Astrocyte of the cerebellum (primary cell): ENCODE measurements around the gene TWNK.

Experiments
- DNase-seq: peaks from one replicate; pipeline ENCODE4 v3.0.0-alpha.2; 2011; ENCODE audit warnings: low read depth
- H3K4me3 ChIP-seq: 2 replicates; pipeline ENCODE4 v1.5.1; 2011; ENCODE audit warnings: mild to moderate bottlenecking, low read depth, low read length, moderate library complexity
- CTCF ChIP-seq: IDR thresholded peaks from 2 replicates; pipeline ENCODE4 v1.5.1; 2012; ENCODE audit warnings: low read length, low read depth, moderate library complexity, mild to moderate bottlenecking; ENCODE audit errors: missing control alignments
- in situ Hi-C: cut with HindIII; loops from 2 replicates; pipeline ENCODE4 v1.10.0; 2017; ENCODE audit warnings: low sequenced_read_pairs

The TWNK gene

GRCh38 chr10:100984672-100985177 lies 2.6 kb upstream of the TWNK start:
- in situ Hi-C loops, result no loop called here
- TF ChIP-seq CTCF, result no peak
- no peak overlapping the region for H3K4me3 ChIP-seq
- no peak for DNase-seq

DNA sequence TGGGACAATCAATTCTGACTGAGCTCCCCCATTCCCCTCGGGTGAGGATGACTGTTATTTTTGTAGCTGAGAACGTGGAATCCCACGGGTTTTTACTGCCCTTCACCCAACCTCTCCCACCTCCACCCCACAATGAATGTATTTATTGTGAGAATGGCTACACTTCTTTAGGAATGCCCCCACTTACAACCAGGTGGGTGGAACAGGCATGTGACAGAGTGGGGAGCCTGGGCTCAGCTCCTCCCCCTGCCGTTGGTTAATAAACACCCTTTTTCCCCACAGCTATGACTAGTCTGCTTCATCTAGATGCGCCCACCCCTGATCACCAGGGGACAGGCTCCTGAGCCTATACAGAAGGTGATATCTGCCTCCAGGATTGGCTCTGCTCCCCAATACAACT lies 2.0 kb upstream of the TWNK start:
- DNase-seq, result no peak
- in situ Hi-C loops, result no loop called here
- no peak overlapping the region for H3K4me3 ChIP-seq
- TF ChIP-seq CTCF, result no peak

- TF ChIP-seq CTCF, result no peak
- in situ Hi-C loops, result no loop called here
- H3K4me3 ChIP-seq, result peak overlapping the region; percentile 98
- DNase-seq, result no peak
These were observed 756 bp upstream of the TWNK start for GRCh38 chr10:100986623-100986951.

GRCh38 chr10:100987685-100988049 lies 324 bp downstream of the TWNK start:
- H3K4me3 ChIP-seq, result peak overlapping the region; percentile 98
- DNase-seq, result no peak
- in situ Hi-C loops, result no loop called here
- TF ChIP-seq CTCF, result no peak

DNA sequence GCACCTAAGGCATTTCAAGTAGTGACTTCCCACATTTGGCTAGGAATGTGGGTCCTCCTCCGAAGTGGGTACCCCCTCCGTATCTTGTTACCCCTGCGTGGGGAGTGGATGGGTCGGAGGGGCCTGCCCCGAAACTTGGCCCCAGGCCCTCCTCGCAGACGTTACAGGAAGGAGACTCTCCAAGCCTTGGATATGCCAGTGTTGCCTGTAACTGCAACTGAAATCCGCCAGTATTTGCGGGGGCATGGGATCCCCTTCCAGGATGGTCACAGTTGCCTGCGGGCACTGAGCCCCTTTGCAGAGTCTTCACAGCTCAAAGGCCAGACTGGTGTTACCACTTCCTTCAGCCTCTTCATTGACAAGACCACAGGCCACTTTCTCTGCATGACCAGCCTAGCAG lies 823 bp downstream of the TWNK start:
- TF ChIP-seq CTCF, result no peak
- peak overlapping the region; percentile 98 for H3K4me3 ChIP-seq
- in situ Hi-C loops, result no loop called here
- DNase-seq, result no peak

DNA sequence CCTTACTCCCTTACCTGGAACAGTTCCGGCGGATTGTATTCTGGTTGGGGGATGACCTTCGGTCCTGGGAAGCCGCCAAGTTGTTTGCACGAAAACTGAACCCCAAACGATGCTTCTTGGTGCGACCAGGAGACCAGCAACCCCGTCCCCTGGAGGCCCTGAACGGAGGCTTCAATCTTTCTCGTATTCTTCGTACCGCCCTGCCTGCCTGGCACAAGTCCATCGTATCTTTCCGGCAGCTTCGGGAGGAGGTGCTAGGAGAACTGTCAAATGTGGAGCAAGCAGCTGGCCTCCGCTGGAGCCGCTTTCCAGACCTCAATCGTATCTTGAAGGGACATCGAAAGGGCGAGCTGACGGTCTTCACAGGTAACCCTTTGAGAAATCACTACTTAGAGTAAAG lies 1.7 kb downstream of the TWNK start:
- in situ Hi-C loops, result no loop called here
- H3K4me3 ChIP-seq, result no peak overlapping the region
- TF ChIP-seq CTCF, result no peak
- no peak for DNase-seq

DNA sequence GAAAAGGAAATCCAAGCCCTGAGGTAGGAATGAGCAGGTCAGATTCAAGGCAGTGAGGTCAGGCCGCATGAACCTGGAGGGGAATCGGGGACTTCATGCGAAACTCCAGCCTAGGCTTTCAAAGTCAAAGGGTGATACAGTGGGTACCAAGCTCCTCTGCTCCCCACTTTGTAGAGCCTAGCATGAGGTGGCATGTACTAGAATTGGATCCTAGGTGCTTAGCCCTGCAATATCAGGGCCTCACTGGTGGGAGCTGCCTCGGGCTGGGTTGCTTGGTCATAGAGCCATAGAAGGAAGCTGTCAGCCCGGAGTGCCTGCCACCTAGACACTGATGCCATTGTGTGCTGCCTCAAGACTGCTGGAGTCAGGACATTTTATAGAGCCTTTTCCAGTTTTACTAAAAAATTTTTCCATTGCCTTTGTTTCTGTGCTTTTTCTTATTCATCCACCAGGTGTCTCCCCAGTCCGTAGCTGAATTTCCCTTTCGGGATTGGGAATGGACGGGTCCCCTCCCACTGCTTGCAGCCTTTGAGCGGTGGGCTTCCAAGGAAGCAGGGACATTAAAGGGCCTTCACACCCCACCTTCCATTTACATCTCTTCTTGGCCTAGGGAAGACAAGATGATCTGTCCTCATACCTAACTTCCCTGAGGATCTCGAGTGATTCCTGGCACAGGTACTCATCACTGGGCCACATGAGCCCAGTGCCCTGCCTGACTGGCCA lies 6.8 kb downstream of the TWNK start:
- peak; percentile 71 for TF ChIP-seq CTCF
- H3K4me3 ChIP-seq, result no peak overlapping the region
- in situ Hi-C loops, result no loop called here
- no peak for DNase-seq
